GM15510 (cell line): ENCODE results near the gene CHD1.

Experiments used
- POLR2A ChIP-seq: IDR thresholded peaks from 3 replicates; pipeline ENCODE4 v1.6.1; 2011; ENCODE audit warnings: borderline replicate concordance; ENCODE audit not compliant: insufficient read length; ENCODE audit errors: extremely low read depth

The CHD1 gene

GRCh38 chr5:98916540-98916939 is 12.3 kb downstream of the CHD1 start:
- TF ChIP-seq POLR2A, result no peak

- TF ChIP-seq POLR2A, result no peak
These were observed 14.9 kb downstream of the CHD1 start for GRCh38 chr5:98913911-98914310.

GRCh38 chr5:98911280-98912040 is 17.3 kb downstream of the CHD1 start:
- TF ChIP-seq POLR2A, result no peak

- TF ChIP-seq POLR2A, result no peak
These were observed 19.4 kb downstream of the CHD1 start for GRCh38 chr5:98909363-98909762.

GRCh38 chr5:98907951-98908350 is 20.9 kb downstream of the CHD1 start:
- no peak for TF ChIP-seq POLR2A

GRCh38 chr5:98906756-98907355 is 22.0 kb downstream of the CHD1 start:
- no peak for TF ChIP-seq POLR2A

GRCh38 chr5:98905857-98906688 is 22.7 kb downstream of the CHD1 start:
- no peak for TF ChIP-seq POLR2A

- no peak for TF ChIP-seq POLR2A
These were observed 24.0 kb downstream of the CHD1 start for GRCh38 chr5:98904780-98905179.

GRCh38 chr5:98902733-98903132 is 26.1 kb downstream of the CHD1 start:
- TF ChIP-seq POLR2A, result no peak

GRCh38 chr5:98899456-98899855 is 29.4 kb downstream of the CHD1 start:
- TF ChIP-seq POLR2A, result no peak

- no peak for TF ChIP-seq POLR2A
These were observed 30.1 kb downstream of the CHD1 start for GRCh38 chr5:98898743-98899142.

- TF ChIP-seq POLR2A, result no peak
These were observed 37.2 kb downstream of the CHD1 start for GRCh38 chr5:98891591-98891990.

- TF ChIP-seq POLR2A, result no peak
These were observed 48.2 kb downstream of the CHD1 start for GRCh38 chr5:98880598-98880997.

- no peak for TF ChIP-seq POLR2A
These were observed 48.7 kb downstream of the CHD1 start for GRCh38 chr5:98880151-98880550.

- no peak for TF ChIP-seq POLR2A
These were observed 51.2 kb downstream of the CHD1 start for GRCh38 chr5:98877600-98877999.
